ENCODE data around the gene ITGB3. TPM values are rescaled to one million over a fixed set of nuclear protein-coding genes. Genes with fewer than 3 reads are reported as not detected.
"Not testable (repeated sequence)": the region's sequence is repeated elsewhere in the genome, so short reads cannot be mapped to it uniquely, and the experiment has no call there.

The ITGB3 gene
- total and polyA plus RNA-seq, 7 donors = 0.69 to 62.7 (median 28.5) TPM

GRCh38 chr17:47266782-47267181, 13.2 kb downstream of the ITGB3 start:
- Histone ChIP-seq H3K27me3 (no peaks in the 10 kb centered on the region), H3K4me1 (peaks cover 0 to 57% (median 45%) of the 10 kb centered on the region in 4 donors), H3K4me3 (no peak overlapping the region), H3K9me3 (no peaks in the 10 kb centered on the region), H3K27ac (peak overlapping the region in 3 of 4 donors; percentile 58 to 92 (median 60)), H3K36me3 (no peaks in the 10 kb centered on the region)
- 68 to 78% methylated on average over 6 of the region's 6 CpGs for WGBS, 2 donors
- TF ChIP-seq POLR2A (IDR thresholded peaks at IDR 0.05) = no peak
- no peak for TF ChIP-seq CTCF (IDR thresholded peaks at IDR 0.05)
- TF ChIP-seq EP300 (IDR thresholded peaks at IDR 0.05) = no peak
- TF ChIP-seq POLR2AphosphoS5 (IDR thresholded peaks at IDR 0.05) = no peak
- intact Hi-C loops (cut with DNase I) = no loop called here
- DNase-seq = no peak

GRCh38 chr17:47267354-47267828, 13.8 kb downstream of the ITGB3 start:
- Histone ChIP-seq H3K27ac (peak overlapping the region in 3 of 4 donors; percentile 58 to 92 (median 60)), H3K36me3 (no peaks in the 10 kb centered on the region), H3K4me3 (no peak overlapping the region), H3K9me3 (no peaks in the 10 kb centered on the region), H3K27me3 (no peaks in the 10 kb centered on the region), H3K4me1 (peaks cover 0 to 54% (median 42%) of the 10 kb centered on the region in 4 donors)
- WGBS, 2 donors = 37 to 56% methylated on average over 1 of the region's 1 CpG
- TF ChIP-seq POLR2AphosphoS5 (IDR thresholded peaks at IDR 0.05) (no peak), POLR2A (IDR thresholded peaks at IDR 0.05) (no peak)
- intact Hi-C loops (cut with DNase I) = no loop called here
- DNase-seq = no peak

GRCh38 chr17:47268964-47269363, 15.3 kb downstream of the ITGB3 start:
- not testable (repeated sequence) for H3K9me3 ChIP-seq
- WGBS, 2 donors = 86 to 93% methylated on average over 3 of the region's 3 CpGs
- peak overlapping the region in 2 of 4 donors; percentile 58 to 92 for H3K27ac ChIP-seq

GRCh38 chr17:47269561-47270280, 16.1 kb downstream of the ITGB3 start:
- DNase-seq; H3K4me3 ChIP-seq; H3K36me3 ChIP-seq; H3K27me3 ChIP-seq; H3K9me3 ChIP-seq; intact Hi-C loops (cut with DNase I): not testable (repeated sequence)
- Histone ChIP-seq H3K4me1 (peaks cover 0 to 47% (median 42%) of the 10 kb centered on the region in 4 donors), H3K27ac (peak overlapping the region in 3 of 4 donors; percentile 0 to 92 (median 58))

More at GRCh38 chr17:47268964-47269363, 15.3 kb downstream of the ITGB3 start:
- H3K4me3 ChIP-seq; intact Hi-C loops (cut with DNase I); H3K36me3 ChIP-seq; H3K27me3 ChIP-seq; DNase-seq: not testable (repeated sequence)
- H3K4me1 ChIP-seq = peaks cover 0 to 41% (median 35%) of the 10 kb centered on the region in 4 donors

- Histone ChIP-seq H3K36me3 (no peaks in the 10 kb centered on the region), H3K27me3 (no peaks in the 10 kb centered on the region), H3K4me1 (peaks cover 0 to 52% (median 44%) of the 10 kb centered on the region in 4 donors), H3K27ac (peak overlapping the region in 3 of 4 donors; percentile 0 to 92 (median 86)), H3K9me3 (no peaks in the 10 kb centered on the region), H3K4me3 (no peak overlapping the region)
- no peak for TF ChIP-seq CTCF (IDR thresholded peaks at IDR 0.05)
- no peak for TF ChIP-seq POLR2A (IDR thresholded peaks at IDR 0.05)
- no peak for TF ChIP-seq EP300 (IDR thresholded peaks at IDR 0.05)
- TF ChIP-seq POLR2AphosphoS5 (IDR thresholded peaks at IDR 0.05) = no peak
- intact Hi-C loops (cut with DNase I) = no loop called here
- 85 to 86% methylated on average over 2 of the region's 2 CpGs for WGBS, 2 donors
- no peak for DNase-seq
Measured at GRCh38 chr17:47270946-47271705, 17.5 kb downstream of the ITGB3 start.

- no peak for DNase-seq
- no peak overlapping the region for H3K4me3 ChIP-seq
- intact Hi-C loops (cut with DNase I) = no loop called here
- no peak for TF ChIP-seq POLR2A (IDR thresholded peaks at IDR 0.05)
- no peak for TF ChIP-seq EP300 (IDR thresholded peaks at IDR 0.05)
- TF ChIP-seq CTCF (IDR thresholded peaks at IDR 0.05) = no peak
- no peak for TF ChIP-seq POLR2AphosphoS5 (IDR thresholded peaks at IDR 0.05)
- H3K4me1 ChIP-seq = peaks cover 0 to 55% (median 45%) of the 10 kb centered on the region in 4 donors
- H3K27ac ChIP-seq = peak overlapping the region in 3 of 4 donors; percentile 86 to 92 (median 89)
- H3K27me3 ChIP-seq = no peaks in the 10 kb centered on the region
- no peaks in the 10 kb centered on the region for H3K9me3 ChIP-seq
- WGBS, 2 donors = 91 to 94% methylated on average over 1 of the region's 1 CpG
- no peaks in the 10 kb centered on the region for H3K36me3 ChIP-seq
Measured at GRCh38 chr17:47272491-47272890, 18.9 kb downstream of the ITGB3 start.

Data from sigmoid colon (tissue), 7 donors.